Measurements from ENCODE around the gene SMIM11.

- no peak for TF ChIP-seq POLR2A (IDR thresholded peaks at IDR 0.05; ENCODE audit: low read depth, low read length)
- TF ChIP-seq YY1 (IDR thresholded peaks at IDR 0.05; ENCODE audit: low read depth, low read length): no peak
- no peak for TF ChIP-seq ATF2 (IDR thresholded peaks at IDR 0.05; ENCODE audit: low read length)
- TF ChIP-seq CTCF (IDR thresholded peaks at IDR 0.05 in 2 of 3, conservative IDR thresholded peaks at IDR 0.05 in 1 of 3; ENCODE audit: control insufficient read depth in 2 of 3, extremely low read depth in 1 of 3, insufficient read depth in 1 of 3, low read depth in 3 of 3, low read length in 3 of 3): no peak
- TF ChIP-seq ZBTB4 (CRISPR knock-in tag; IDR thresholded peaks at IDR 0.05): no peak
- no peak for TF ChIP-seq EZH2 (IDR thresholded peaks at IDR 0.05; ENCODE audit: borderline replicate concordance, control insufficient read depth, low read depth, low read length)
- TF ChIP-seq CHD4 (IDR thresholded peaks at IDR 0.05): no peak
- no peak for TF ChIP-seq NFYB (IDR thresholded peaks at IDR 0.05; ENCODE audit: insufficient read depth, low read depth, low read length)
- TF ChIP-seq CBX5 (IDR thresholded peaks at IDR 0.05; ENCODE audit: low read depth): no peak
These were observed 32.8 kb upstream of the SMIM11 start for GRCh38 chr21:34342476-34342875.
